GM13976 (cell line): Measurements from ENCODE around the gene VWA3B.

Experiments used
- DNase-seq: peaks from one replicate; pipeline ENCODE4 v3.0.0; 2012; ENCODE audit warnings: low spot score
- CTCF ChIP-seq: IDR thresholded peaks from 2 replicates; pipeline ENCODE4 v1.5.1; 2012; ENCODE audit warnings: borderline replicate concordance, mild to moderate bottlenecking; ENCODE audit not compliant: insufficient read depth; ENCODE audit errors: extremely low read depth, missing control alignments, control extremely low read depth
- in situ Hi-C: fragments of 300-500 bp; cut with MboI; formaldehyde crosslinking; loops from one replicate; pipeline ENCODE4 v1.12.0; 2022; ENCODE audit warnings: low sequenced_read_pairs, mixed read lengths, inconsistent platforms; ENCODE audit not compliant: unreplicated experiment

VWA3B gene

GRCh38 chr2:98341241-98341640 lies 254.3 kb downstream of the VWA3B start:
- DNase-seq, result no peak
- in situ Hi-C loops, result no loop called here
- TF ChIP-seq CTCF, result no peak

GRCh38 chr2:98343285-98343684 lies 256.3 kb downstream of the VWA3B start:
- in situ Hi-C loops, result no loop called here
- no peak for TF ChIP-seq CTCF
- DNase-seq, result no peak

- DNase-seq, result peak; percentile 55
- no peak for TF ChIP-seq CTCF
- in situ Hi-C loops, result no loop called here
Measured at GRCh38 chr2:98346311-98347236, 259.6 kb downstream of the VWA3B start, which contains the start of gene CNGA3. CNGA3 (plus strand) TSS chr2:98346456; CDS start chr2:98369976, 23,520 bp downstream.

GRCh38 chr2:98347298-98348065 lies 260.5 kb downstream of the VWA3B start:
- DNase-seq, result no peak
- in situ Hi-C loops, result no loop called here
- no peak for TF ChIP-seq CTCF

GRCh38 chr2:98348066-98348561 lies 261.1 kb downstream of the VWA3B start:
- in situ Hi-C loops, result no loop called here
- no peak for DNase-seq

More at GRCh38 chr2:98348066-98348561, 261.1 kb downstream of the VWA3B start:
- TF ChIP-seq CTCF, result no peak
